Measurements from ENCODE around the gene BPIFB3.
"Not testable (repeated sequence)": the region's sequence is repeated elsewhere in the genome, so short reads cannot be mapped to it uniquely, and the experiment has no call there.

The BPIFB3 gene

GRCh38 chr20:33095249-33095648 is 41.5 kb downstream of the BPIFB3 start:
- DNase-seq = no peak

DNA sequence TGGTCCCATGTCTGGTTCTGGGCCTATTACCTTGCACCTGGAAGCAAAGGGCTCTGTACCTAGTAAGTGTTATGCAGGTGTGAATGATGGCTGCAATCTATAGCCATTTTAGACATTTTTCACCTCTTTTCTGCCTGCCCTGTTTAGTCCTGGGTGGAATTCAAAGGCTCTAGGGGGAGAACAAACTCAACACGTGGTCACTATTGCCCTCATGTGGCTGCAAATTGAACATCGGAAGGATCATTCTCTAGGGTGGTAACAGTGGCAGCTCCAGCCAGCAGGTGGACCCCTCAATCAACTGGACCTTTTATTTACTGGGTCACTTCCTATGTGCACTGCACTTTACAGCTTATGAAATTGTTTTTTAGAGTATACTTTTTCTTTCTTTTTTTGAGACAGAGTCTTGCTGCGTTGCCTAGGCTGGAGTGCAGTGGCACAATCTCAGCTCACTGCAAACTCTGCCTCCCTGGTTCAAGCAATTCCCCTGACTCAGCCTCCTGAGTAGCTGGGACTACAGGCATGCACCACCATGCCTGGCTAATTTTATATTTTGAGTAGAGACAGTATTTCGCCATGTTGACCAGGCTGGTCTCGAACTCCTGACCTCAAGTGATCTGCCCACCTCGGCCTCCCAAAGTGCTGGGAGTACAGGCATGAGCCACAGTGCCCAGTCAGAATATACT is 42.3 kb downstream of the BPIFB3 start:
- DNase-seq = peak; percentile 81 to 85

DNA sequence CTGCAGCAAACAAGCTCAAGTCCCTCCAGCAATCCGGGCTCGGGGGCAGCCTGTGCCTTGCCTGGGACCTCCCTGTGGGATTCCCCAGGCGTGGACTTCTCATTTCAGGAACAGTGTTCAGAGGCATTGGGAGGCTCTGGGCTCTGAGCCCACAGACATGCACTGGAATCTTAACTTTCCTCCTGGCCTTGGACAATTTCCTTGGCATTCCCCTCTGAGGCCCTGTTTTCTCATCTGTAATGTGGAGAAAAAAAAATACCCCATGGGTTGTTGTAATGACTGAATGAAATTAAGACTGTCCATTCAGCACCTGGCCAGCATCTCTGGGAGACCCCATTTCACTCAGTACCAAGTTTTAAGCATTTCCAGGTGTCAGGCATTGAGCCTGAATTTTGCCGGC is 43.3 kb downstream of the BPIFB3 start:
- DNase-seq = no peak

DNA sequence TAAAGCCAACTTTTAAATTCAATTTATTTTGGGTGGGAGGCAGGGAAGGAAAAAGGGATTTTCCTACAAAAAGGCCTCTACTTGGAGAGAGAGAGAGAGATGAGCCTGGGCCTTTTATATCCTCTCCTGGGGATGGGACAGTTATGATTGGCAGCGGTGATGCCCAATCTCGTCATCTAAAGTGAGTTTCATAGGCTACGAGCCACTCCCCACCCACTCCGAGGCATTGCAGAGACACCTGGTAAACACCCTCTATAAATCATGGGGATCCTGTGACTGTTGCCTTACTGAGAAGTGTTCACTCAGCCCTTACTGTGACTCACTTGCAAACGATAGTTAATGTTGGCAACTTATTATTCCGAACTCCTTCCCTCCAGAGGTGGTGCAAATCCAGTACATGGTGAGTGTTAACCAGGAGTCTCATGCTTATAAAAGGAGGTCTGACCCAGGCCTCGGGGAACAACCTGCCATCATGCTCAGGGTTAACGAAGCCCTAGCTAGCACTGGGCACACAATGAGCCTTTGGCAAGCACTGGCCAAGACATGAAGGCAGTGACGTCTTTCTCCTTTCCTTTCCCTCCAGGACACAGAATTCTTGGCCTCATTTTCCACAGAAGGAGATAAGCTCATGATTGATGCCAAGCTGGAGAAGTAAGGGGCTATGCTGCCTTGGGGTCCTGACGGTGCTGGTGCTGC is 46.3 kb downstream of the BPIFB3 start:
- no peak for DNase-seq

GRCh38 chr20:33103556-33103955 is 49.9 kb downstream of the BPIFB3 start:
- DNase-seq = no peak

GRCh38 chr20:33104336-33104735 is 50.6 kb downstream of the BPIFB3 start:
- DNase-seq = no peak

- DNase-seq = no peak
Measured at GRCh38 chr20:33105316-33105924, 51.7 kb downstream of the BPIFB3 start.

DNA sequence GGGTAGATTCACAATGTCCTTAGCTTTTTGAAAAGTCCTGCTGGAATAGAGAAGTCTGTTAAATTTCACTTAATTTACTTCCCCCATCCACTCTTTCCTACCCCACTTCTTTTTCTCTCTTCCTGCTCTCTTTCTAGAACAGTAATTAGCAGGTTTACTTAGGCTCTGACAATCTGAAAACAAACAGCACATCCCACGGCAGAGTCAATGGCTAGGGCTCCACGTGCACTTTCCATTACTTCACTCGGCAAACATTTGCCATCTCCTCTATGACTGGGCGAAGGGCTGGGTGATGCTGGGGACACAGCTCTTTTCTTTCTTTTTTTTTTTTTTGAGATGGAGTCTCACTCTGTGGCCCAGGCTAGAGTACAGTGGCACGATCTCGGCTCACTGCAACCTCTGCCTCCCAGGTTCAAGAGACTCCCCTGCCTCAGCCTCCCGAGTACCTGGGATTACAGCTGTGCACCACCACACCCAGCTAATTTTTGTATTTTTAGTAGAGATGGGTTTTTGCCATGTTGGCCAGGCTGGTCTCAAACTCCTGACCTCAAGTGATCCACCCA is 52.4 kb downstream of the BPIFB3 start:
- not testable (repeated sequence) for DNase-seq

- no peak for DNase-seq
Measured at GRCh38 chr20:33108661-33109060, 55.0 kb downstream of the BPIFB3 start.

DNA sequence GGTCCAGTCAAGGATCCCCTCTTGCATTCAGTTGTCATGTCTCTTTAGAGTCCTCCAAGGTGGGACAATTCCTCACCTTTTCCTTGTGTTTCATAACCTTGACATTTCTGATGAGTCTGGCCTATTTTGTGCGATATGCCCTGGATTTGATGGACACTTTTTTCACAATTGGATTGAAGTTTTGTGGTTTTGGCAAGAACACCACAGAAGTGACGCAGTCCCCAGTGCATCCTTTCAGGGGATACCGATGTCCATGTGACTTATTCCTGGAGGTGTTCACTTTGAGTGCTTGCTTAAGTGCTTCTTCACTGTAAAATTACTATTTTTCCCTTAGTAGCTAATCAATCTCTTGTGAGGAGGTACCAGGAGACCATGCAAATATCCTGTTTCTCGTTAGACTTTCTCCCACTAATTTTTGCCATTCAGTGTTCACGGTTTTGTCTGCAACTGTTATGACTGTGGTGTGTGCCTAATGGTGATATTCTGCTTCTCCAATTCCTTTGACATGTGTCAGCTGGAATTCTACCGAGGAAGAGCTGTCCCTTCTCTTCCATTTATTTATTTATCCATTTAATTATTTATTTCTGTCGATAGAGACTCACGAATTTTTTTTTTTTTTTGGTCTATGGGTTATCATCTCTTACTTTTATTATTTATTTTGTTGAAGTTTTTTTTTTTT is 56.6 kb downstream of the BPIFB3 start:
- no peak for DNase-seq

DNA sequence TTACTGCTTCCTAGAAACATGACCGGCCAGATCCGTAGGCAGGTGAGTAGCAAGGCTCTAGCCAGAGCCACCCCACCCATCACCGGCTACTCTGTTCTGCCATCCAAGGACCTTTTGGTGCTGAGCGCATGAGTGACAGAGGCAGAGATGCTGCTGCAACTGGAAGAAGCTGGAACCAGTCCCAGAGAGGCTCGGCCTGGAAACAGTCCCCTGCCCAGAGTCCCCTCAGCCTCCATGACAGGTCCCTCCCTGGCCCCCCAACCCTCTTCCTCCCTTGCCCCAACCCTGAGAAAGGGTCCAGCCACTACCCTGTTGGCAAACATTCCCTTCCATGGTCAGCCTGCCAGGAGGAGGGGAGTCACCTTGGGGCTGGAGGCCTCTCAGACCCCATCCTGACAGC is 57.6 kb downstream of the BPIFB3 start:
- no peak for DNase-seq

- no peak for DNase-seq
Measured at GRCh38 chr20:33112547-33113386, 59.1 kb downstream of the BPIFB3 start.

DNA sequence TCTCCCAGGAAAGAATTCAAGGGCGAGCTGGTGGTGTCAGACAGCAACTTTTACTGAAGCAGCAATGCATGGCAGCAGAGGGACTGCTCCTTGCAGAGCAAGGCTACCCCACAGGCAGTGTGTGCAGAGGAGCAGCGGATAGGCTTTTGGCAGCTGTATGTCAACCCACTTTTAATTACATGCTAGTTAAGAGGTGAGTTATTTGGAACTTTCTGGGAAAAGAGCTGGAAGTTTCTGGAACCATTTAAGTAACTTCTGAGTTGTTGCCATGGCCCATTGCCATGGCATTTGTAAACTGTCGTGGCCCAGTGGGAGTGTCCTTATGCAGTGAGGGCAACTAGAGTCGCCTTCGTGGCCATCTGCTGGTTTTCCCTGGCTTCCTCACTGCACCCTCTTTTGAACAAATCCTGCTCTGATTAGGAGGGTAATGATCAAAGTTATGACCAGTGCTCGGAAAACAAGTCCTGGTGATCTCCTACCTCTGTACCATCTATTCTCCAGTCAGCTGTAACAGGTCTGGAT is 59.7 kb downstream of the BPIFB3 start:
- DNase-seq = no peak

- not testable (repeated sequence) for DNase-seq
Measured at GRCh38 chr20:33115501-33115900, 61.8 kb downstream of the BPIFB3 start.

- DNase-seq = no peak
Measured at GRCh38 chr20:33119725-33120720, 66.3 kb downstream of the BPIFB3 start.

DNA sequence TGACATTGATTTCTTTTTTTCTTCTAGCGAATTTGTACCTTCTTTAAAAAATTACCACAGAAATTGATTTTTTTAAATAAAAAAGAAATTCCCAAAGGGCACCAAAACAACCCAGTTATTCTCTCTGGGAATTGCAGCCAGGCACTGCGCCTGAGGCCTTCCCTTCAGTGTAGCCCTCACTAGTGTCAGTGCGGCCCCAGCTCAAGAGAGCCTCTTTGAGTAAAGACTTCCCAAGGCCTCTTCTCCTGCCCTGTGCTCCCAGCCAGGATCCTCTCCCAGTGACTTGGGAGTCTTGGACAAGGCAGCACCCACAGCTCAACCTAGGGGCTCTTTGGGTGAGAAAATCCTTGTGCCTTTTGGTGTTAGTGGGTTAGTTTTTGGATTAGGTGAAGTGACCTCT is 67.2 kb downstream of the BPIFB3 start:
- no peak for DNase-seq

DNA sequence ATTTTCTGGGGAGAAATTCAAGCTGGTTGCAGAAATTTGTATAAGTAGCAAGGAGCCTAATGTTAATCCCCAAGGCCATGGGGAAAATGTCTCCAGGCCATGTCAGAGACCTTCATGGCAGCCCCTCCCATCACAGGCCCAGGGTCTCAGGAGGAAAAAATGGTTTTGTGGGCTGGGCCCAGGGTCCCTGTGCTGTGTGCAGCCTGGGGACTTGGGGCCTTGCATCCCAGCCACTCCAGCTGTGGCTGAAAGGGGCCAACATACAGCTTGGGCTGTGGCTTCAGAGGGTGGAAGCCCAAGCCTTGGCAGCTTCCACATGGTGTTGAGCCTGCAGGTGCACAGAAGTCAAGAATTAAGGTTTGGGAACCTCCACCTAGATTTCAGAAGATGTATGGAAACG is 68.6 kb downstream of the BPIFB3 start:
- DNase-seq = not testable (repeated sequence)
